VCaP (cell line): ENCODE data around the gene CCDC57.

ENCODE experiments used
- H3K27ac ChIP-seq: fragments of 450-650 bp; 2 replicates; pipeline ENCODE4 v1.5.1; 2017
- TF ChIP-seq, protein P1 (sequence below): fragments of 450-650 bp; conservative IDR thresholded peaks from 2 replicates; pipeline ENCODE4 v1.5.1; 2017; ENCODE audit warnings: mild to moderate bottlenecking, moderate library complexity

Gene CCDC57

DNA sequence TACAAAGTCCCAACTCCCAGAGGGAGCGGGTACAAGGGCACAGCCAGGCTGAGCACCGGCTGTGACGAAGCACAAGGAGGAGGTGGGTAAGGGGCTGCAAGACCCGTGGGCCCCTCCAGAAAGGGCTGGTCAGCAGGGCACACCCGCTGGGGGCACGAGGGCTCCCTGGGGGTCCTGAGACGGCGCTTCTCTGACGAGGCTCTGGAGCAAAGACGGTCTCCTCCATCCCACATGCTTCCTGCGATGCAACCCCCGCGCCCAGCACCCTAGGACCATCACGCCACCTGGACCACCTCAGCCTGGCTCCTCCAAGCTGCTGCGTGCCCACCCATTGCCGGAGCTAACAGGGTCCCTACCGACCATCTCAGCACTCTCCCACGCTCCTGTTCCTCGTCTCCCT, 8.7 kb downstream of the CCDC57 start:
- H3K27ac ChIP-seq = no peak overlapping the region
- TF ChIP-seq, protein P1, sequence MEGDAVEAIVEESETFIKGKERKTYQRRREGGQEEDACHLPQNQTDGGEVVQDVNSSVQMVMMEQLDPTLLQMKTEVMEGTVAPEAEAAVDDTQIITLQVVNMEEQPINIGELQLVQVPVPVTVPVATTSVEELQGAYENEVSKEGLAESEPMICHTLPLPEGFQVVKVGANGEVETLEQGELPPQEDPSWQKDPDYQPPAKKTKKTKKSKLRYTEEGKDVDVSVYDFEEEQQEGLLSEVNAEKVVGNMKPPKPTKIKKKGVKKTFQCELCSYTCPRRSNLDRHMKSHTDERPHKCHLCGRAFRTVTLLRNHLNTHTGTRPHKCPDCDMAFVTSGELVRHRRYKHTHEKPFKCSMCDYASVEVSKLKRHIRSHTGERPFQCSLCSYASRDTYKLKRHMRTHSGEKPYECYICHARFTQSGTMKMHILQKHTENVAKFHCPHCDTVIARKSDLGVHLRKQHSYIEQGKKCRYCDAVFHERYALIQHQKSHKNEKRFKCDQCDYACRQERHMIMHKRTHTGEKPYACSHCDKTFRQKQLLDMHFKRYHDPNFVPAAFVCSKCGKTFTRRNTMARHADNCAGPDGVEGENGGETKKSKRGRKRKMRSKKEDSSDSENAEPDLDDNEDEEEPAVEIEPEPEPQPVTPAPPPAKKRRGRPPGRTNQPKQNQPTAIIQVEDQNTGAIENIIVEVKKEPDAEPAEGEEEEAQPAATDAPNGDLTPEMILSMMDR = no peak

DNA sequence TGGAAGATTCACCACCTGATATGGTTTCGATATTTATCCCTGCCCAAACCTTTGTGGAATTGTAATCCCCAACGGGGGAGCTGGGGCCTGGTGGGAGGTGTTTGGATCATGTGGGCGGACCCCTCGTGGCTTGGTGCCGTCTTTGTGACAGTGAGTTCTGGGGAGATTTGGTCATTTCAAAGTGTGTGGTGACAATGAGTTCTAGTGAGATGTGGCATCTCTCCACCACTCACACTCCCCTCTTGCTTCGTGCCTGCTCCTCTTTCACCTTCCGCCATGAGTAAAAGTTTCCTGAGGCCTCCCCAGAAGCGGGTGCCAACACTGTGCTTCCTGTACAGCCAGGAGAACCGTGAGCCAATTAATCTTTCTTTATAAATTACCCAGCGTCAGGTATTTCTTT, 9.7 kb downstream of the CCDC57 start:
- H3K27ac ChIP-seq = no peak overlapping the region
- TF ChIP-seq, protein P1 = no peak

DNA sequence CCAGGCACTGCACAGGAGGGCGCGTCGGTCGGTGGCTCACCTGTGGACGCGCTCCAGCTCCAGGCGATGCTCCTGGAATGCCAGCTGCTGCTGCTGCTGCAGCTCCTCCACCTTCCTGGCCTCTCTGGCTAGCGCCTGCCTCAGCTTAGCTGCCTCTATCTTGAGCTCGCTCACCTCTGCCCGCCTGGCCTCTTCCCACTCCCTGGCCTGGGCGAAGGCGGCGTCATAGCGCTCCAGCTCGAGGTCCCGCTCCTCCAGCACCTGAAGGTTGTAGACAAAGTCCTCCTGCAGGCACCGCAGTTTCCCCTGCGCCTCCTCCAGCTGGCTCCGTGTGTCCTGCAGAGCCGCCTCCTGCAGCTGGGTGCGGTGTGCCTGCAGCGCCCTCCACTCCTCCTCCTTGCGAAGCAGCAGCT, 11.1 kb downstream of the CCDC57 start:
- TF ChIP-seq, protein P1 = no peak
- peak overlapping the region; percentile 38; the same call in 1 of the 2 replicates for H3K27ac ChIP-seq

DNA sequence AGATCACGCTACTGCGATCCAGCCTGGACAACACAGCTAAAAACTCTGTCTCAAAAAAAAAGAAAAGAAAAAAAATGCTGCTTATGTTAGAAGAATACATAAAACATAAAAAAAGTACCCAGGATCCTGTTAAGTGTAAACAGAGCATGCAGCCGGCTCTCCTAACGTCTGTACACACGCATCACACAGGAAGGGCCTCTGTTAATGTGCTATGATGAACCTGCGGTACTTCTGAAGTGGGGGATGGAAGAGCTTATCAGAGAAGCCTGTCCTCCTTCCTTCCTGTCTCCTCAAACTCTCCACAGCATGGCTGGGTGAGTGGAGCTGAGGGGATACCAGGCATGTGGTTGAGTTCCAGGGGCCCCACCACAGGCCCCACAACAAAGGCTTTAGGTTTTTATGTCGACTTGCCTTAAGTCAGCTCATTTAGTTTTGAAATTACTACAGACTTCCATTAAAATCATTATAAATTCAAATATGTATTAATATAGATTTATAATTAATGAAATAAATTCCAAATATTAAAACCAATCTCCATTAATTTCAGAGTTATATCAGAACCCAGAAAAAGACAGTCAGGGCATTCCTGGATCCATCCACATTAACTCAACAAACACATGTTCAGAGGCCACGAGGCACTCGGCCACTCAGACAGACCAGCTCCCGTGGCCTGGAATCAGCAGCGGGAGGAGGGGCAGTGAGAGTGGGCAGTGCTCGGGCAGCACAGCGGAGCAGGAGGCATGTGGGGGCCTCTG, 11.7 kb downstream of the CCDC57 start:
- peak overlapping the region; percentile 38 for H3K27ac ChIP-seq

DNA sequence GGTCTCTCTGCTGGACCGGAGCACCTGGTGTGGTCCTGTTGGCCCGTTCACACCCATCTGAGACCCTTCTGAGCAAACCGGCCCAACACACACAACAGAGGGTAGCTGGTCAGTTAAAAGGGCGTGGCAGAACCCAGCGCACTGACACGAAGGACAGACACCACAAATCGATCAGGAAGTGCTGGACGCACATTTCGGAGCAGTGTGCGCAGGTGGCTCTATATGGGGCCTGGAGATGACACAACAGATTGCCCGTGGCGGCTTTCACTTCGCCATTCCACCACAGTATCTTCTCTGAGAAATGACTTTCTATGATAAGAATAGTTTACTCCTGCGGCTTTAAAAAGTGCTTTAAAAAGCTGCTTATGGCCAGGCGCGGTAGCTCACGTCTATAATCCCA, 12.5 kb downstream of the CCDC57 start:
- TF ChIP-seq, protein P1 = no peak
- peak overlapping the region; percentile 38 for H3K27ac ChIP-seq

More for the DNA sequence above, 11.7 kb downstream of the CCDC57 start:
- TF ChIP-seq, protein P1 = no peak

DNA sequence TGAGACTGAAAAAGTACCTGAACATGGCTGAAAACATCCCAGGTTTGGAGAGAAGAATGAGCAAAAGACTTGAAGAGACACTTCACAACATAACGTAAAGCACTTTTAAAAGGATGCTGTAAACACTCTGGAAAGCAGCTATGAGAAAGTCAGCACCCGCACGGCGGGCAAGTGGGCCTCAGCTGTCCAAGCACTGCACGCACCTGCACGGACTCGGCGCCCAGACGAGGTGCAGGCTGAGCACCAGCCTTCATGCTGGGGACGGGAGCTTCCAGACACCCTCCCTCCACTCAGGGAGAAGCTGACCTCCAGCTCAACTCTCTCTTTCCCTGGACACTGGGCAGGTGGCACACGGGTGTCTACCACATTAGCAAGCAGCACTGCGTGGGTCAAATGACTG, 13.1 kb downstream of the CCDC57 start:
- TF ChIP-seq, protein P1 = no peak
- H3K27ac ChIP-seq = no peak overlapping the region

DNA sequence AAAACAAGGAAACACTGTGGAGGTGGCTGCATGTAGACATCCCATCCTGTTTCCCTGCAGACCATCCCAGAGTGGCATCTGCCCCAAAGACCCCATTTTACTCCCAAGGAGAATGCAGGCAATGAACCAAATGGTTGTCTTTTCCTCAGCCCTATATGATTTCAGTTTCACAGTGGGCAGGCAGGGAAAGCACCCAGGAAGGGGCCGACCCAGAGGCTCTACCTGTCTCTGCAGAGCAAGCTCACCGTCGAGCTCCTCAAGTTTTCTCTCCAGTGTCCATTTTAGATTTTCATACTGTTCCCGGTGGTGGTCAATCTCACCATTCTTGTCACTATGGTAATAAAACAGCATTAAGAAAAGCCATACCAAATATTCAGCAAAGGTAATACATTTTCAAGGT, 14.6 kb downstream of the CCDC57 start:
- H3K27ac ChIP-seq = no peak overlapping the region
- TF ChIP-seq, protein P1 = no peak
